Astrocyte of the hippocampus (primary cell): ENCODE measurements around the gene LZTS2.

Experiments
- DNase-seq: peaks from one replicate; pipeline ENCODE4 v3.0.0; 2011; ENCODE audit warnings: low read depth, low spot score

The LZTS2 gene

DNA sequence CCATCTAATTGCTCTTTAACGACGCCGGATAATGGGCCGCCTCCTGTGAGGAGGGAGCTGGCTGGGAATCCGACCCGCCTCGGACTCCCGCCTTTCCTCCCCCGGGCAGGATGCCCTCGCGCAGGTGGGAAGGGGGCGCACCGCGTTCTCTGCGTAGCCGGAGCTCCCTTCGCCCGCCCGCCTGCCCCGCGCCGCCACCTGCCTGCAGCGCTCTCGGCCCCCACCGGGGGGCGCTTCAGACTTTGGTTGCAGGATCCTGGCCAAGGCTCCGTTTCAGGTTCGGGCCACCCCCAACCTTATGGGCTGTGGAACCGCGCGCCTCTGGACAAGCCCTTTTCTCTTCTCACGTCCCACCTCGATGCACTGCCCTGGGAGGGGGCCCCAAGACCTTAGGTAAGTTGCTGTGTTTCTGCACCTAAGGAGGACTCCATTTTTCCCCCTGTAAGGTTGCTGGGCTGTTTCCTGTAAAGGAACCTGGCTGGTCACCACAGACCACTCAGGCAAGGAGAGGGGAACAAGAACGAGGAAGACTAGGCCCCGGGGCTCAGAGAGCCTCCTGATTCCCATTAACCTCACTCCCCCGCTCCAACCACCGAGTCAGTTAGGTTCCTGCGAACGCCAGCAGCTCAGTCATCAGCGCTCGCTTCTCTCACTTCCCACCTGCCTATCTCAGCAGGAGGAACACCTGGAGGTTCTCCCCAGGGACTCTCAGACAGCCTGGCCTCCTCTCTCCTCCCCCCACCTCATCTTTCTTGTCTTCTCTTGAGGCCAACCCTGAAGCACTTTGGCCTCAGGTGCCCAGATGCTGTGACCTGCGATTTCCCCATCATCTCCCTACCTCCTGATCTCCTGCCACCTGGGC is 50.8 kb downstream of the LZTS2 start:
- DNase-seq, result peak; percentile 86

DNA sequence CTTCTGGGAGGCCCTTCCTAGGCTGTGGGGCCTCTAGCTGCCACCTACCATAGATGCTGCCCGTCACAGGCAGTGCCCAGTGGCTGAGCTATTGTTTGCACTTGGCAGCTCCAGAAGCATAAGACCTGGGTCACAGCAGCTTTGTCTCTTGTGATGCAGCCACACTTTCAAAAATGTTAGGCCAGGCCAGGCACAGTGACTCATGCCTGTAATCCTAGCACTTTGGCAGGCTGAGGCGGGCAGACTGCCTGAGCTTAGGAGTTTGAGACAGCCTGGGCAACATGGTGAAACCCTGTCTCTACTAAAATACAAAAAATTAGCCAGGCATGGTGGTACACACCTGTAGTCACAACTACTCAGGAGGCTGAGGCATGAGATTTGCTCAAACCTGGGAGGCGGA is 52.7 kb downstream of the LZTS2 start:
- peak; percentile 88 for DNase-seq

DNA sequence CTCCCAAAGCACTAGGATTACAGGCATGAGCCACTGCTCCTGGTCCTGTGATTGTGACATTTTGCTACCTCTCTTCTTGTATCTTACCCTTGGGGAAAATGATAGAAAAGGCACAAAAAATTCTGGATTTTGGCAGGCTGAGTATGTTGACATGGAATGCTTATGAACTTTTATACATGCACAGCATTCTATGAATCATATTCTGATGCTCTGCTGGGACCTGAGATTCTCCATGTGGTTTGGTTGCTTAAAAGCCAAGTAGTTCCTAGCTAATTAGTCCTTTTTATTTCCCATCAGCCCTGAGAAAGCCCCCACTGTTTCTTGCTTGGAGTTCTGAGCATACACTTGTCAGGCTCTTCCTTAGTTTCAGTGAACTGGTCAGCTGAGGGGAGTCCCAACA is 53.9 kb downstream of the LZTS2 start:
- DNase-seq, result no peak

GRCh38 chr10:101054351-101054750 is 54.7 kb downstream of the LZTS2 start:
- DNase-seq, result no peak

GRCh38 chr10:101054876-101055275 is 55.3 kb downstream of the LZTS2 start:
- no peak for DNase-seq

GRCh38 chr10:101055411-101055810 is 55.8 kb downstream of the LZTS2 start:
- no peak for DNase-seq

DNA sequence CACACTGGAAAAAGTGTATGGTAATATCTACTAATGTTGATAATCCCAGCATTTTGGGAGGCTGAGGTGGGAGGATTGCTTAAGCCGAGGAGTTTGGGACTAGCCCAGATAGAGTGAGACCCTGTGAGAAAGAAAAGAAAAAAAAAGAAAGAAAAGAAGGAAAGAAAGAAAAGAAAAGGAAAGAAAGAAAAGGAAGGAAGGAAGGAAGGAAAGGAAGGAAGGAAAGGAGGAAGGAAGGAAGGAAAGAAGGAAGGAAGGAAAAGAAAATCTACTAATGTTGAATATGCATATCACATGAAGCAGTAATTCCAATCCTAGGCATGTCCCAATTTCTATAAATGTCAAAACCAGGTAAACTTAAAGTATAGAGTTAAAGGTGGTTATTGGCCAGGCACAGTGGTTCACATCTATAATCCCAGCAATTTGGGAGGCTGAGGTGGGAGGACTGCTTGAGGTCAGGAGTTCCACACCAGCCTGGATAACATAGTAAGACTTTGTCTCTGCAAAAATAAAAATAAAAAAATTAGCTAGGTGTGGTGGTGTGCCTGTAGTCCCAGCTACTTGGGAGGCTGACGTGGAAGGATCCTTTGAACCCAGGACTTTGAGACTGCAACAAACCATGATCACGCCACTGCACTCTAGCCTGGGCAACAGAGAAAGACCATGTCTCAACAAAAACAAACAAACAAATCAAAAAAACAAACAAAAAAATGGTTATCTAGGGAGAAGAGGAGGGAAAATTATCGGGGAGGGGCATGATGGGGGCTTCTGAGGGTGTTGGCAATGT is 57.0 kb downstream of the LZTS2 start:
- DNase-seq, result no peak
